HG03520 (cell line): ENCODE results near the gene NANOS2.

Source experiments
- ATAC-seq: cut with Tn5 transposase; IDR thresholded peaks from one replicate; pipeline ENCODE4 v1.9.1; 2021; ENCODE audit warnings: mild to moderate bottlenecking, moderate library complexity; ENCODE audit not compliant: unreplicated experiment

The NANOS2 gene

DNA sequence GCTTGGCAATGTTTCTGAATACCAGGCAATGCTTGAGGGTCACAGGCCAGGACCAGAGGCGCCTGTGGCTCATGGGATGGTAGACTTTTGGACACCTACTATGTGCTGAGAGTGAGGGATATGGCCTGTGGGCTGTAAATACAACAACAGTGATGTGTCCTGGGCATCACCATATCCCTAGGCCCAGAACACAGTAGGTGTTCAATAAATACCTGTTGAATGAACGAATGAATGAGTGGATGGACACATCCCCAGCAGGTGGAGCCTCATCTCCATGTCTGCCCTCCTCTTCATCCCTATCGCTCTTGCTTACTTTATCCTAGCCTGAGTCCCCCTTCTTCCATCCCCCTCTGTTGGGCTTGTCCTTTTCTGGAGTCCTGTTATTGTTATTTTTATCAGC, 16.5 kb upstream of the NANOS2 start:
- ATAC-seq: no peak

DNA sequence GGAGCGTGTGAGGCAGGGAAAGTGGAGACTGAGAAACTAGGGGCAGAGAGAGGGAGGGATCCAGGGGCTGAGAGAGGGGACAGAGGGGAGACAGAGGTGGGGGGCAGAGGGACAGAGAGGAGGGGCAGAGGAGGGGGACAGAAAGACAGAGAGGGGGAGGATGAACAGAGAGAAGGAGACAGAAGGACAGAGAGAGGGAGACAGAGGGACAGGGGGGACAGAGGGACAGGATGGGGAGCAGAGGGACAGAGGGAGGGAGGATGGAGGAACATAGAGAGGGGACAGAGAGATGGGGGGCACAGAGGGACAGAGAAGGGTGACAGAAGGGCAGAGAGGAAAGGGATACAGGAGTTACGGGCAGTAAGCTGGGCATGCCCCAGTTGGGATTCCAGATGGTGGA, 14.7 kb upstream of the NANOS2 start:
- no peak for ATAC-seq

GRCh38 chr19:45927565-45928261, 13.1 kb upstream of the NANOS2 start:
- peak; percentile 50 for ATAC-seq

GRCh38 chr19:45924891-45925447, 10.4 kb upstream of the NANOS2 start:
- ATAC-seq: no peak

DNA sequence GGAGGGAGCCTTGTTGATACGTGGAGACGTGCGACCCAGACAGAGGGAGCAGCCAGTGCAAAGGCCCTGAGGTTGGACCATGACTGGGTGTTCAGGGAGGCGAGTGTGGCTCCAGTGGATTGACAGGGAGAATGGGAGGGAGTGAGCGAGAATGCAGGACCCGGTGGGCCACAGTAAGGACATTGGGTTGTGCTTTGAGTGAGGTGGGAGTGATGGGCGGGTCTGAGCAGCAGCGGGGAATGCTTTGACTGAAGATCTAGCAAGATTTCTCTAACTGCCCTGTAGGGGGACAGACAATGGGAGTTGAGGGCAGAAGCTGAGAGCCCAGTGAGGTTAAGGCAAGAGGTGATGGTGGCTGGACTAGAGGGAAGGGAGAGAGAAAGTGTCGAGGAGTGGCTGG, 7.7 kb upstream of the NANOS2 start:
- no peak for ATAC-seq

DNA sequence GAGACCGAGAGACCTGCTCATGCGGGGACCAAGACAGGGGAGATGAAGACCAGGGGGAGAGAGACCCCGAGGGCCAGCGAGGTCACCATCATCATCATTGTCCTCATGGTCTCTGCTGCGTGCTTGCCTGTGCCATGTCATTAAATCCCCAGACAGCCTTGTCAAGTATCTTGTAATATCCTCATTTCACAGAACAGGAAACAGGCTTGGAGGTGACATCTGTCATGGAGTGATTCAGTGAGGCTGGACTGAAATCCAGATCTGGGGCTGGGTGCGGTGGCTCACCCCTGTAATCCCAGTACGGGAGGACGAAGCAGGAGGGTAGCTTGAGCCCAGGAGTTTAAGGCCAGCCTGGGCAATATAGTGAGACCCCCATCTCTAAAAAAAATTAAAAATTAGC, 5.9 kb upstream of the NANOS2 start:
- no peak for ATAC-seq

GRCh38 chr19:45919678-45920077, 5.1 kb upstream of the NANOS2 start:
- ATAC-seq: no peak

GRCh38 chr19:45918721-45919120, 4.1 kb upstream of the NANOS2 start:
- no peak for ATAC-seq

DNA sequence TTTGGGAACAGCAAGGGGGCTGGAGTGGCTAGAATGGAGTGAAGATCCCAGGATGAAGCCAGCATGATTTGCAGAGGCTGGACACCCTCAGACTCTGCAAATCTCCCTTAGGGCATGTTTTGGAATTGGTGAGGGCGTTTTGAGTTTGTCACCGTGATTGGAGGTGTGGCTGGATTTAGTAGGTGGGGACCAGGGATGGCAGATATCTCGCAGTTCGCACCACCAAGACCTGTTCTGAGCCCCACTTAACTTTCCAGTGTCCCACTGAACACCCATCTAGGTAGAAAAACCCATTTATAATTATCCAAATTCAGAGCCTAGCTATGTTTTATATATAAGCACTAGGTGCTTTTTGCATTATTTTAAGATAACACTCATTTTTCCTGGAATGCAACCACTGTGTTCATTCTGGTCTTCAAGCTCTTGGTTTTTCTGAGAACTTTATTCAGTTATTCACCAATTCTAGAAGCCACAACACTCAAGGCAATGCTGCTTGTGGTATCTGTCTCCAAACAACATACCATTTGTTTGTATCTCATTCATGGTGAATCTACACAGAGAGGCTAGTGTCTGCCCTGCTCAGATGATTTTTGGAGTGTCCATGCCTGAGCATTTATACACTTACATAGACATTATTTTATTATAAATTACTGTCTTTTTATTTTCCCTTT, 3.0 kb upstream of the NANOS2 start:
- no peak for ATAC-seq

DNA sequence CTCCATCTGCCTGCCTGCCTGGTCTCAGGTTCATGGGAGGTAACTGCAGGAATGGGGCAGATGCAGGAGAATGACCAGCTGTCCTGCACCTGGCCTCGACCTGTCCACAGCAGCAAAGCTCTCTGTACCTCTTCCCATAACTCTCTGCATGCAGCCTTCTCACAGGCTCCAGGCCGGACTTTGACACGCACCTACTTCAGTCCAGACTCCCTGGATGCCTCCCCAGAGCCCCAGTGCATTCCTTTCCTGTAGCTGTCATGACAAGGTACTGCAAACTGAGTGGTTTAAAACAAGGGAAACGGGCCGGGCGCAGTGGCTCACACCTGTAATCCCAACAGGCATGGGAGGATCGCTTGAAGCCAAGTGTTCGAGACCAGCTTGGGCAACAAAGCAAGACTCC, 3.3 kb downstream of the NANOS2 start:
- ATAC-seq: no peak

- ATAC-seq: no peak
Observed at GRCh38 chr19:45908956-45909355, 5.6 kb downstream of the NANOS2 start.

- no peak for ATAC-seq
Observed at GRCh38 chr19:45906221-45906620, 8.4 kb downstream of the NANOS2 start.

GRCh38 chr19:45905011-45905410, 9.6 kb downstream of the NANOS2 start:
- ATAC-seq: no peak

GRCh38 chr19:45902651-45903625, 11.6 kb downstream of the NANOS2 start:
- ATAC-seq: peak; percentile 76

DNA sequence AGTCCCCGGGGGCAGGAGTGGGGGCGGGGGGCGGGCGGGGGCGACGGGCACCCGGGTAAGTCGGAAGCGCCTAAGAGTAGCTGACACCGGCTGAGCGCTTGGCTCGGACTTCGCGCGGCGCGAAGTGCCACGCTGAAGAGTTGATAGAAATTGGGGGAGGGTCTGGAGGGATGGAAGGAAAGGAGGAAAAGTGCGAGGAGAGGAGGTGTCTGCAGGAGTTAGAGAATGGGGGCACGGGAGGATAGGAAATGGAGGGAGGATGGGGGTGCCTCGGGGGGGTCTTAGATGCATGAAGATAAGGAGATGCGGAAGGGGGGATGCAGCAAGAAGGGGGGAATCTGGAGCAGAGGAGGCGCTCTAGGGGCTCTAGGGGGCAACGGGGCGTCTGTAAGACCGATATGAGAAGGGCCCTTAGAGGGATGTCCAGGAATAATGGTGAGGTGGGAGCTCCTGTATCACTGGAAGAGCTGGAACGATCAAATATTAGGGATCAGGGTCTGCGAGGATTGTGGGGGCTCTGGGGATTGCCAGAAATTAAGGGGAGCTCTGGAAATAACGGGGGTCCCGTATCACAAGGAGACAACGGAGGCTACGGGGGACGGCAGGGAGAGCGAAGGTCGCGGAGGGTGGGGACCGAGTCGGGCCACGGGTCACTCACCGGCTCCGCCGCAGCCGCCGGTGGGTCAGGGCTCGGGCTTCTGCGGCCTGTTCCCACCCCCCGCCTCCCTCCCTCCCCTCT, 12.5 kb downstream of the NANOS2 start, which contains the start of gene MYPOP:
TSS of gene MYPOP (minus strand) at position 702 of the 739 bp plus-strand sequence. CDS start 840 bp downstream, outside the sequence.
- no peak for ATAC-seq

DNA sequence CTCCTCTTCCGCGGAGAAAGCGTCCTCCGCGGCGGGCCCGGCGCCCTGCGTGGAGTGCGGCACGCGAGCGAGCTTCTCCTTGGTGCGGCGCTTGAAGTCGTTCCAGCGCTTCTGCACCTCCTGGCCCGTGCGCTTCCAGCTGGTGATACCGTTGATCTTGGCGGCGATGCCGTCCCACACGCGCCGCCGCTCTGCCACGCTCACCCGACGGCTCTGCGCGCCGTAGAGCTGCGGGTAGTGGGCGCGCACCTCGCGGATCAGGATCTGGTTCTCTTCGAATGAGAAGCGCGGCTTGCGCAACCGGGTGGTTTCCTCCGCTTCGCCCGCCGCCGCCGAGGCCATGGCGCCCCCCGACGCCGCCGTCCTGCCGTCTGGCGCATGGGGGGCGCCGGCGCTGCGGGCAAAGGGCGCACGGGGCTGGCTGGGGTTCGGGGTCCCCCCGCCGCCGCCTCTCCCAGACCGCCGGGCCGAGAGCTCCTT, 13.1 kb downstream of the NANOS2 start:
- no peak for ATAC-seq

- ATAC-seq: no peak
Observed at GRCh38 chr19:45900738-45901431, 13.7 kb downstream of the NANOS2 start.

DNA sequence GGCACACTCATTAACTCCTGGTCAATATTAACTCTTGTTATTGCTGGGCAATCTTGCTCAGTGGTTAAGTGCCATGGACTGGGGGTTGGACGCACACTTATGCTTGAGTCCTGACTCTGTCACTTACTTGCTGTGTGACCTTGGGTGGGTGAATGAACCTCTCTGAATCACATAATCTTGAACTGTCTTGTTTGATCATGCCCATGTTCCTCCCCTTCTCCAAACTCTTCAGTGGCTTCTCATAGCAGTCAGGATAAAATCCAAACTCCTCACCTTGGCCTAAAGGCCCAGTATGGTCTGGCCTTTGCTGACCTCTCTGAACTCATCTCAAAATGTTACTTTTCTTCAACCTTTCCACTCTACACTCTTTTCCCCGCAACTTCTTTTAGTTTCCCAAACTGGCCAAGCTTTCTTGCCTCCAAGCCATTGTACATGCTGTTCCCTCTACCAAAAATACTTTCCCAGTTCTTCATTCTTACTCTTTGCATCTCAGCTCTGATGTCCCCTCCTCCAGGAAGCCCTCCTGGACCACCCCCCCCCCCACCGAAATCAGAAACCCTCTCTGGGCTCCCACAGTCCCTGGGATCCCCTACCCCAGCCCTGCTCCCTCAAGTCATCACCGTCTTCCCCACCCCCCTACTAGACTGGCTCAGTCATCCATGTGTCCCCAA, 14.5 kb downstream of the NANOS2 start:
- ATAC-seq: no peak

- ATAC-seq: no peak
Observed at GRCh38 chr19:45899253-45899652, 15.3 kb downstream of the NANOS2 start.
